HFF-Myc (cell line): Measurements from ENCODE around the gene FILIP1.

Experiments
- DNase-seq: peaks from one replicate; pipeline ENCODE4 v3.0.0-alpha.2; 2011; ENCODE audit warnings: low read depth; ENCODE audit errors: extremely low read depth
- H3K4me3 ChIP-seq: replicated peaks from 2 replicates; pipeline ENCODE4 v1.5.1; 2011; ENCODE audit warnings: low read depth, mild to moderate bottlenecking, control low read depth, low read length
- CTCF ChIP-seq: IDR thresholded peaks from 2 replicates; pipeline ENCODE4 v1.5.1; 2012; ENCODE audit warnings: mild to moderate bottlenecking, low read depth, low read length, control low read depth; ENCODE audit errors: missing control alignments

Gene FILIP1

GRCh38 chr6:75299801-75300530 lies 193.6 kb downstream of the FILIP1 start:
- no peak for TF ChIP-seq CTCF

GRCh38 chr6:75296811-75297779 lies 196.5 kb downstream of the FILIP1 start:
- H3K4me3 ChIP-seq, result no peak overlapping the region
- TF ChIP-seq CTCF, result peak; percentile 37
- DNase-seq, result peak; percentile 61

More at GRCh38 chr6:75299801-75300530, 193.6 kb downstream of the FILIP1 start:
- no peak for DNase-seq
- no peak overlapping the region for H3K4me3 ChIP-seq

GRCh38 chr6:75292555-75292954 lies 201.0 kb downstream of the FILIP1 start:
- no peak for DNase-seq
- no peak for TF ChIP-seq CTCF
- no peak overlapping the region for H3K4me3 ChIP-seq

- no peak overlapping the region for H3K4me3 ChIP-seq
- no peak for DNase-seq
- TF ChIP-seq CTCF, result no peak
Measured at GRCh38 chr6:75291744-75292143, 201.9 kb downstream of the FILIP1 start.

- TF ChIP-seq CTCF, result no peak
- H3K4me3 ChIP-seq, result no peak overlapping the region
- DNase-seq, result no peak
Measured at GRCh38 chr6:75291331-75291730, 202.3 kb downstream of the FILIP1 start.

- TF ChIP-seq CTCF, result no peak
- H3K4me3 ChIP-seq, result no peak overlapping the region
- DNase-seq, result no peak
Measured at GRCh38 chr6:75290136-75290945, 203.3 kb downstream of the FILIP1 start.
